ENCODE data around the gene DMBT1. TPM values are rescaled to one million over a fixed set of nuclear protein-coding genes. Genes with fewer than 3 reads are reported as not detected.
A peak's percentile ranks its signal among the peaks of the same experiment; 100 is the strongest.

The DMBT1 gene
- total RNA-seq, 1 donor from 2014 or later, result not detected

- Histone ChIP-seq H3K27ac (no peak overlapping the region), H3K4me3 (no peak overlapping the region), H3K27me3 (no peaks in the 10 kb centered on the region), H3K9me3 (ENCODE audit: low read depth) (no peaks in the 10 kb centered on the region), H3K4me2 (no peak overlapping the region), H4K20me1 (ENCODE audit: low read depth) (no peaks in the 10 kb centered on the region), H3F3A (ENCODE audit: low read depth) (no peaks in the 10 kb centered on the region), H3K36me3 (no peaks in the 10 kb centered on the region), H3K9ac (no peak overlapping the region), H3K79me2 (ENCODE audit: low read depth) (no peaks in the 10 kb centered on the region), H2AFZ (replicated peaks) (no peak overlapping the region), H3K4me1 (no peaks in the 10 kb centered on the region)
- Mint-ChIP-seq H3K4me3 (no peak overlapping the region), H3K27ac (no peak overlapping the region), H3K27me3 (ENCODE audit: insufficient read depth, low read depth) (peaks cover 3% of the 10 kb centered on the region), H3K9me3 (no peaks in the 10 kb centered on the region), H3K4me1 (peaks cover 5% of the 10 kb centered on the region), H3K36me3 (no peaks in the 10 kb centered on the region)
- no peak for DNase-seq (ENCODE audit: low spot score)
- no peak for TF ChIP-seq EZH2 (IDR thresholded peaks at IDR 0.05)
- no peak for TF ChIP-seq EZH2phosphoT487 (IDR thresholded peaks at IDR 0.05)
- no peak for TF ChIP-seq CTCF (IDR thresholded peaks at IDR 0.05)
These were observed 4.4 kb downstream of the DMBT1 start for GRCh38 chr10:122564980-122565379.

GRCh38 chr10:122565766-122566206 is 5.2 kb downstream of the DMBT1 start:
- no peaks in the 10 kb centered on the region for H3F3A ChIP-seq (ENCODE audit: low read depth)
- H3K27ac ChIP-seq, result no peak overlapping the region
- no peaks in the 10 kb centered on the region for H3K4me1 ChIP-seq
- H3K4me3 ChIP-seq, result no peak overlapping the region
- H3K27me3 Mint-ChIP-seq (ENCODE audit: insufficient read depth, low read depth), result peaks cover 3% of the 10 kb centered on the region
- no peaks in the 10 kb centered on the region for H3K36me3 Mint-ChIP-seq
- H2AFZ ChIP-seq (replicated peaks), result peak overlapping the region; percentile 73
- H3K9me3 Mint-ChIP-seq, result no peaks in the 10 kb centered on the region
- DNase-seq (ENCODE audit: low spot score), result peak; percentile 83
- no peaks in the 10 kb centered on the region for H3K27me3 ChIP-seq
- H4K20me1 ChIP-seq (ENCODE audit: low read depth), result no peaks in the 10 kb centered on the region
- no peak overlapping the region for H3K4me3 Mint-ChIP-seq
- no peaks in the 10 kb centered on the region for H3K36me3 ChIP-seq
- H3K27ac Mint-ChIP-seq, result no peak overlapping the region
- no peaks in the 10 kb centered on the region for H3K9me3 ChIP-seq (ENCODE audit: low read depth)
- no peak overlapping the region for H3K9ac ChIP-seq
- no peak overlapping the region for H3K4me2 ChIP-seq
- no peak for TF ChIP-seq EZH2 (IDR thresholded peaks at IDR 0.05)
- TF ChIP-seq CTCF (IDR thresholded peaks at IDR 0.05), result peak; percentile 93
- peaks cover 5% of the 10 kb centered on the region for H3K4me1 Mint-ChIP-seq
- no peaks in the 10 kb centered on the region for H3K79me2 ChIP-seq (ENCODE audit: low read depth)

- H3K9me3 Mint-ChIP-seq, result no peaks in the 10 kb centered on the region
- Histone ChIP-seq H3K4me2 (no peak overlapping the region), H3K79me2 (ENCODE audit: low read depth) (no peaks in the 10 kb centered on the region), H3K4me1 (no peaks in the 10 kb centered on the region), H2AFZ (replicated peaks) (no peak overlapping the region), H3K36me3 (no peaks in the 10 kb centered on the region), H3F3A (ENCODE audit: low read depth) (no peaks in the 10 kb centered on the region), H3K9me3 (ENCODE audit: low read depth) (no peaks in the 10 kb centered on the region), H4K20me1 (ENCODE audit: low read depth) (no peaks in the 10 kb centered on the region), H3K4me3 (no peak overlapping the region), H3K9ac (no peak overlapping the region), H3K27me3 (no peaks in the 10 kb centered on the region), H3K27ac (no peak overlapping the region)
- peaks cover 5% of the 10 kb centered on the region for H3K4me1 Mint-ChIP-seq
- DNase-seq (ENCODE audit: low spot score), result no peak
- H3K27me3 Mint-ChIP-seq (ENCODE audit: insufficient read depth, low read depth), result peaks cover 4% of the 10 kb centered on the region
- no peak for TF ChIP-seq EZH2phosphoT487 (IDR thresholded peaks at IDR 0.05)
- no peak for TF ChIP-seq EZH2 (IDR thresholded peaks at IDR 0.05)
- no peak for TF ChIP-seq CTCF (IDR thresholded peaks at IDR 0.05)
- no peaks in the 10 kb centered on the region for H3K36me3 Mint-ChIP-seq
- no peak overlapping the region for H3K27ac Mint-ChIP-seq
- no peak overlapping the region for H3K4me3 Mint-ChIP-seq
These were observed 6.1 kb downstream of the DMBT1 start for GRCh38 chr10:122566632-122567031.
